A549 (cell line): Measurements from ENCODE around the gene FBF1.

Experiments used
- CBX2 ChIP-seq: fragments of 200-600 bp; sonication (generic); IDR thresholded peaks from 2 replicates; pipeline ENCODE4 v1.6.1; 2016; ENCODE audit warnings: low read depth, mild to moderate bottlenecking, borderline replicate concordance
- GATA3 ChIP-seq: IDR thresholded peaks from 2 replicates; pipeline ENCODE4 v1.6.1; 2012; ENCODE audit warnings: borderline replicate concordance
- POLR2A ChIP-seq: IDR thresholded peaks from 2 replicates; pipeline ENCODE4 v1.6.1; 2012; ENCODE audit warnings: mild to moderate bottlenecking, low read length
- POLR2AphosphoS2 ChIP-seq: conservative IDR thresholded peaks from 2 replicates; pipeline ENCODE4 v1.6.1; 2012; ENCODE audit warnings: low read length, improper control_type of control experiment, inconsistent platforms
- TF ChIP-seq, protein P1 (sequence below): fragments of >200 bp; sonication (Bioruptor Twin); formaldehyde crosslinking; IDR thresholded peaks from 3 replicates; pipeline ENCODE4 v1.5.1; 2016
- TF ChIP-seq, protein P2 (sequence below): fragments of 150-350 bp; IDR thresholded peaks from 2 replicates; pipeline ENCODE4 v1.6.1; 2014; ENCODE audit warnings: low read depth, mild to moderate bottlenecking, low read length

DNA sequence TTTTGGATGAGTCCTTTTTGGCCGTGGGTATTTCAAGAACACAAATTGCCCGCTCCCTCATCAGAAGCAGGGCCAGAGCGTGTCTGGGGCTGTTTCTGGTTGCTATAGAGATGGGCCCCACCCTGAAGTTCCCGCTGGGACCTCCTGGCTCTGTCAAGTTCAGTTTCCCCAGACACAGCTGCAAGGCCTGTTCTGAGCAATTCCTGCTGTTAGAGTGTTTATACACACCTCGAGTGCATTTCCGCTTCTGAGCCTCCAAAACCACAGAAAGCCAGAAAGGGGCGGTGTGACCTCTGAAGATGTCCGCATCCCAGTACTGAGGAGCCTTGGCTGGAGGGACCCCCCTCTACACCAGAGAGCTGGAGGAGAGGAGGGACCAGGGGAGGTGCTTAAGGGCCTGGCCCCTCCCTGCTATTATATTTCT, 76.4 kb downstream of the FBF1 start:
- TF ChIP-seq, protein P1, sequence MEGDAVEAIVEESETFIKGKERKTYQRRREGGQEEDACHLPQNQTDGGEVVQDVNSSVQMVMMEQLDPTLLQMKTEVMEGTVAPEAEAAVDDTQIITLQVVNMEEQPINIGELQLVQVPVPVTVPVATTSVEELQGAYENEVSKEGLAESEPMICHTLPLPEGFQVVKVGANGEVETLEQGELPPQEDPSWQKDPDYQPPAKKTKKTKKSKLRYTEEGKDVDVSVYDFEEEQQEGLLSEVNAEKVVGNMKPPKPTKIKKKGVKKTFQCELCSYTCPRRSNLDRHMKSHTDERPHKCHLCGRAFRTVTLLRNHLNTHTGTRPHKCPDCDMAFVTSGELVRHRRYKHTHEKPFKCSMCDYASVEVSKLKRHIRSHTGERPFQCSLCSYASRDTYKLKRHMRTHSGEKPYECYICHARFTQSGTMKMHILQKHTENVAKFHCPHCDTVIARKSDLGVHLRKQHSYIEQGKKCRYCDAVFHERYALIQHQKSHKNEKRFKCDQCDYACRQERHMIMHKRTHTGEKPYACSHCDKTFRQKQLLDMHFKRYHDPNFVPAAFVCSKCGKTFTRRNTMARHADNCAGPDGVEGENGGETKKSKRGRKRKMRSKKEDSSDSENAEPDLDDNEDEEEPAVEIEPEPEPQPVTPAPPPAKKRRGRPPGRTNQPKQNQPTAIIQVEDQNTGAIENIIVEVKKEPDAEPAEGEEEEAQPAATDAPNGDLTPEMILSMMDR, result no peak
- TF ChIP-seq CBX2, result no peak
- no peak for TF ChIP-seq POLR2AphosphoS2
- no peak for TF ChIP-seq GATA3
- no peak for TF ChIP-seq POLR2A
- TF ChIP-seq, protein P2, sequence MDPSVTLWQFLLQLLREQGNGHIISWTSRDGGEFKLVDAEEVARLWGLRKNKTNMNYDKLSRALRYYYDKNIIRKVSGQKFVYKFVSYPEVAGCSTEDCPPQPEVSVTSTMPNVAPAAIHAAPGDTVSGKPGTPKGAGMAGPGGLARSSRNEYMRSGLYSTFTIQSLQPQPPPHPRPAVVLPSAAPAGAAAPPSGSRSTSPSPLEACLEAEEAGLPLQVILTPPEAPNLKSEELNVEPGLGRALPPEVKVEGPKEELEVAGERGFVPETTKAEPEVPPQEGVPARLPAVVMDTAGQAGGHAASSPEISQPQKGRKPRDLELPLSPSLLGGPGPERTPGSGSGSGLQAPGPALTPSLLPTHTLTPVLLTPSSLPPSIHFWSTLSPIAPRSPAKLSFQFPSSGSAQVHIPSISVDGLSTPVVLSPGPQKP, result no peak
